K562 (cell line): ENCODE data around the gene TDRD6. TPM values are rescaled to one million over a fixed set of nuclear protein-coding genes. Genes with fewer than 3 reads are reported as not detected.

ENCODE experiments used
- ATAC-seq: fragments of 200-7000 bp; cut with Tn5 transposase; 3 replicates; pipeline ENCODE4 v1.9.1; 2020; ENCODE audit warnings: moderate library complexity
- BruUV-seq: library from RNA; stranded (reverse); fragments of 400-500 nt; replicated peaks from 2 replicates; lab custom pipeline; 2021; lab: Mats Ljungman, UMichigan
- CTCF ChIA-PET: fragments of 300-600 bp; formaldehyde crosslinking; extraction: SDS; loops from one replicate; lab custom pipeline; 2021; ENCODE audit warnings: low intra/inter-chr PET ratio; lab: Yijun Ruan, JAX
- POLR2A ChIA-PET: fragments of 300-600, 350-650 bp; sonication (Branson Sonifier 250); formaldehyde crosslinking; extraction: SDS; loops from one replicate; lab custom pipeline; 2021; ENCODE audit warnings: antibody characterized with exemption, inconsistent platforms; lab: Yijun Ruan, JAX
- DNase-seq, 4 experiments: peaks; one replicate each; pipeline versions ENCODE4 v3.0.0 to v3.0.0-alpha.2; 2011 to 2018; ENCODE audit warnings: low spot score in 3 of 4, mixed read lengths in 3 of 4; ENCODE audit errors: extremely low read depth in 1 of 4
- FAIRE-seq: peaks from 2 replicates; lab custom pipeline; 2011; peaks lifted over from hg19 to GRCh38; lab: Jason Lieb, UNC
- H2AFZ ChIP-seq: 2 replicates; pipeline ENCODE4 v1.6.0; 2011; ENCODE audit warnings: low read depth, low read length, control low read depth, inconsistent platforms
- H3K27ac ChIP-seq: fragments of 200-600 bp; 3 replicates; pipeline ENCODE4 v1.8.0; 2011; ENCODE audit warnings: low read depth, mild to moderate bottlenecking, control low read depth, inconsistent platforms, low read length, moderate library complexity, mixed read lengths; ENCODE audit errors: extremely low read depth
- H3K27me3 ChIP-seq, 2 experiments: fragments of 300-600 bp in 1 of 2; 2 replicates in 1 of 2; 3 replicates in 1 of 2; pipeline versions ENCODE4 v1.6.0 to v1.8.0; 2011; ENCODE audit warnings: inconsistent platforms in 2 of 2, low read length in 2 of 2, mild to moderate bottlenecking in 1 of 2, mixed read lengths in 1 of 2, moderate library complexity in 1 of 2; ENCODE audit not compliant: control insufficient read depth in 2 of 2, insufficient read depth in 2 of 2
- H3K36me3 ChIP-seq: fragments of 300-600 bp; 3 replicates; pipeline ENCODE4 v1.8.0; 2011; ENCODE audit warnings: mild to moderate bottlenecking, low read length, inconsistent platforms; ENCODE audit not compliant: control insufficient read depth, insufficient read depth
- H3K4me1 ChIP-seq, 2 experiments: fragments of 200-600 bp in 1 of 2; replicated peaks in 1 of 2; 2 replicates in 1 of 2; 3 replicates in 1 of 2; pipeline versions ENCODE4 v1.5.1 to v1.8.0; 2011; ENCODE audit warnings: inconsistent platforms in 2 of 2, low read length in 2 of 2, mild to moderate bottlenecking in 1 of 2, mixed read lengths in 1 of 2, moderate library complexity in 1 of 2; ENCODE audit not compliant: control insufficient read depth in 2 of 2, insufficient read depth in 2 of 2
- H3K4me2 ChIP-seq: 2 replicates; pipeline ENCODE4 v1.6.1; 2011; ENCODE audit warnings: low read length, control low read depth, inconsistent platforms, mixed read lengths; ENCODE audit not compliant: insufficient read depth
- H3K4me3 ChIP-seq: fragments of 200-600 bp; sonication (generic), shearing (Covaris generic); 2 replicates; pipeline ENCODE4 v1.5.1; 2016; ENCODE audit warnings: control low read depth, inconsistent platforms
- H3K79me2 ChIP-seq: fragments of 200-600 bp; 3 replicates; pipeline ENCODE4 v1.8.0; 2011; ENCODE audit warnings: low read length, inconsistent platforms; ENCODE audit not compliant: control insufficient read depth, insufficient read depth
- H3K9ac ChIP-seq, 2 experiments: 2 replicates each; pipeline versions ENCODE4 v1.6.0 to v1.6.1; 2011; ENCODE audit warnings: low read depth in 2 of 2, low read length in 2 of 2, control low read depth in 1 of 2, inconsistent platforms in 1 of 2, mild to moderate bottlenecking in 1 of 2, mixed read lengths in 1 of 2; ENCODE audit not compliant: insufficient read depth in 1 of 2
- H3K9me1 ChIP-seq: one replicate; pipeline ENCODE4 v1.6.0; 2011; ENCODE audit warnings: inconsistent platforms, mild to moderate bottlenecking, low read length, moderate library complexity; ENCODE audit not compliant: control insufficient read depth, insufficient read depth
- H3K9me3 ChIP-seq: replicated peaks from 2 replicates; pipeline ENCODE4 v1.5.1; 2011; ENCODE audit warnings: low read depth, low read length, inconsistent platforms; ENCODE audit not compliant: control insufficient read depth, insufficient read depth
- H4K20me1 ChIP-seq: replicated peaks from 2 replicates; pipeline ENCODE4 v1.6.1; 2011; ENCODE audit warnings: low read length, inconsistent platforms, mixed read lengths; ENCODE audit not compliant: control insufficient read depth, insufficient read depth
- BRF2 ChIP-seq: IDR thresholded peaks from 3 replicates; pipeline ENCODE4 v1.6.1; 2011; ENCODE audit warnings: borderline replicate concordance, mild to moderate bottlenecking; ENCODE audit not compliant: insufficient read length, insufficient read depth
- CBX2 ChIP-seq: fragments of 200-600 bp; sonication (generic); IDR thresholded peaks from one replicate; pipeline ENCODE4 v1.6.1; 2012; ENCODE audit warnings: mild to moderate bottlenecking, low read length, inconsistent platforms; ENCODE audit not compliant: insufficient read depth, poor library complexity, severe bottlenecking
- ESRRB ChIP-seq: fragments of 250-450 bp; sonication (Bioruptor Pico); IDR thresholded peaks from 2 replicates; pipeline ENCODE4 v1.5.0; 2020; ENCODE audit warnings: mild to moderate bottlenecking, moderate library complexity, borderline replicate concordance
- KLF16 ChIP-seq: IDR thresholded peaks from 2 replicates; pipeline ENCODE4 v1.6.1; 2016; ENCODE audit warnings: antibody characterized with exemption
- MBD2 ChIP-seq: sonication (generic); IDR thresholded peaks from 2 replicates; pipeline ENCODE4 v1.6.1; 2016; ENCODE audit warnings: low read depth, borderline replicate concordance
- NFYB ChIP-seq: IDR thresholded peaks from 2 replicates; pipeline ENCODE4 v1.6.1; 2011; ENCODE audit warnings: mild to moderate bottlenecking, moderate library complexity; ENCODE audit not compliant: insufficient read length; ENCODE audit errors: extremely low read depth
- PCBP1 ChIP-seq: fragments of 200-400 bp; formaldehyde crosslinking; IDR thresholded peaks from 2 replicates; pipeline ENCODE4 v1.6.1; 2018; ENCODE audit warnings: mild to moderate bottlenecking, low read depth, low read length; ENCODE audit not compliant: poor library complexity, severe bottlenecking
- SAP30 ChIP-seq: fragments of 200-600 bp; sonication (generic); IDR thresholded peaks from 2 replicates; pipeline ENCODE4 v1.6.1; 2012; ENCODE audit warnings: borderline replicate concordance, low read depth, mild to moderate bottlenecking, moderate library complexity, low read length, control low read depth, inconsistent platforms; ENCODE audit not compliant: insufficient read depth, poor library complexity, severe bottlenecking
- SIX5 ChIP-seq, 2 experiments: IDR thresholded peaks; 2 replicates each; pipeline ENCODE4 v1.6.1; 2011; ENCODE audit warnings: low read length in 2 of 2, borderline replicate concordance in 1 of 2, low read depth in 1 of 2, mild to moderate bottlenecking in 1 of 2, moderate library complexity in 1 of 2; ENCODE audit not compliant: insufficient read depth in 1 of 2
- SRSF3 ChIP-seq: fragments of 200-400 bp; formaldehyde crosslinking; IDR thresholded peaks from 2 replicates; pipeline ENCODE4 v1.6.1; 2016; ENCODE audit warnings: mild to moderate bottlenecking, low read length, moderate library complexity; ENCODE audit not compliant: insufficient read depth
- THRAP3 ChIP-seq: fragments of 450-650 bp; IDR thresholded peaks from 2 replicates; pipeline ENCODE4 v1.6.1; 2016; ENCODE audit warnings: mild to moderate bottlenecking, inconsistent platforms, borderline replicate concordance
- WGBS: fragments of 100-300 bp; shearing (Covaris generic); methylation state at CpG from one replicate; pipeline ENCODE4 v1.1.6; 2016; ENCODE audit warnings: low coverage, mixed read lengths; ENCODE audit not compliant: insufficient coverage; ENCODE audit errors: missing lambda C conversion rate; 5-methylcytosine and 5-hydroxymethylcytosine counted together
- in situ Hi-C: fragments of 300-500 bp; cut with MboI; formaldehyde crosslinking; loops from 4 replicates; pipeline ENCODE4 v1.15.0; 2018; ENCODE audit warnings: inconsistent platforms, mixed read lengths
- intact Hi-C: fragments of 100-400 bp; cut with micrococcal nuclease; formaldehyde crosslinking; loops from 2 replicates; pipeline ENCODE4 v1.14.2; 2022
- polyA plus RNA-seq, 8 experiments: library from polyadenylated mRNA; depleted of rRNA in 4 of 8; stranded (reverse) in 5 of 8; unstranded in 3 of 8; fragments of >200 nt; fragmentation: Nextera tagmentation in 2 of 8; fragmentation: Illumina TruSeq in 1 of 8; extraction: Ambion mirVana in 2 of 8; extraction: Trizol in 1 of 8; gene quantifications; 2 replicates each; pipeline versions ENCODE4 v1.2.1 to v1.2.3, GENCODE V29; 2011 to 2014; ENCODE audit warnings: inconsistent platforms in 1 of 8, missing spikeins in 1 of 8
- total RNA-seq, 7 experiments: library from RNA; depleted of rRNA in 6 of 7; stranded (reverse); fragments of >200 nt in 6 of 7; fragmentation: Illumina TruSeq in 2 of 7; extraction: Trizol in 2 of 7; gene quantifications; 2 replicates each; pipeline versions ENCODE4 v1.2.1 to v1.2.3, GENCODE V29; 2011 to 2021; ENCODE audit warnings: low replicate concordance in 1 of 7

The TDRD6 gene
- total and polyA plus RNA-seq, 9 of the 15 experiments (the other 6 are each of a cell fraction or from before 2014, with no cell fraction given): under 0.01 to 0.53 (median 0.14) TPM; not detected in 1

GRCh38 chr6:46741482-46741881 lies 53.8 kb downstream of the TDRD6 start:
- H3K36me3 ChIP-seq: no peaks in the 10 kb centered on the region
- no peak overlapping the region for H3K4me2 ChIP-seq
- H4K20me1 ChIP-seq: no peaks in the 10 kb centered on the region
- H3K4me1 ChIP-seq: no peaks in the 10 kb centered on the region
- no TSS peak for BruUV-seq
- POLR2A ChIA-PET: no interaction called here
- H3K4me3 ChIP-seq: no peak overlapping the region
- in situ Hi-C loops: no loop called here
- no peak overlapping the region for H3K9ac ChIP-seq
- DNase-seq (no peak), ATAC-seq (no peak)
- CTCF ChIA-PET: no interaction called here
- no peak overlapping the region for H3K27ac ChIP-seq
- H3K9me3 ChIP-seq: no peaks in the 10 kb centered on the region
- TF ChIP-seq SRSF3: no peak
- no peak for TF ChIP-seq BRF2
- TF ChIP-seq NFYB: no peak
- TF ChIP-seq KLF16: no peak
- TF ChIP-seq SAP30: no peak
- no peak for TF ChIP-seq ESRRB (CRISPR knock-in tag)
- no peak for TF ChIP-seq SIX5 (IDR thresholded peaks at IDR 0.05; ENCODE audit: borderline replicate concordance in 1 of 2, insufficient read depth in 1 of 2, low read depth in 1 of 2, low read length in 2 of 2)
- no peak for TF ChIP-seq CBX2
- TF ChIP-seq THRAP3: no peak
- no peak for TF ChIP-seq PCBP1
- no peak for TF ChIP-seq MBD2
- TF ChIP-seq, all 486 proteins: peak for 0
- Histone ChIP-seq H3K27me3 (no peaks in the 10 kb centered on the region), H3K9me1 (no peaks in the 10 kb centered on the region), H2AFZ (no peak overlapping the region), H3K79me2 (no peaks in the 10 kb centered on the region)
- no peak for FAIRE-seq
- WGBS: 0% methylated on average over 2 of the region's 2 CpGs
- intact Hi-C loops: no loop called here
